ENCODE measurements around the gene AVPR2. TPM values are rescaled to one million over a fixed set of nuclear protein-coding genes. Genes with fewer than 3 reads are reported as not detected.

Gene AVPR2
- total and polyA plus RNA-seq, 4 donors = 0.05 TPM; not detected in 3

DNA sequence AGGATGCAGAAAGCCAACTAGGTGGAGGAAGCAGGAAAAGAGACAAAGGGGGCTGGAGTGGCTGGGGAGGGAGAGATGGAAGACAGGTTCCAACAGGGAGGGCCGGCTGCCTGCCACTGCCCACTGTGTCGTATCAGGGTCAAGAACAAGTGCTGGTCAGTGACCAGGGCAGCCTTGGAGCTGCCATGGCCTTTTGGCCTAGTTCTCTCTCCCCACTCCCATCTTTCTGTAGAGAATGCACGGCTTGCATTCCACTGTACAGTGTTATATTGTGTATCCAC is 30.4 kb upstream of the AVPR2 start:
- no peak for TF ChIP-seq EGR1 (IDR thresholded peaks at IDR 0.05; ENCODE audit: low read depth in 2 of 2)
- TF ChIP-seq, protein P1, sequence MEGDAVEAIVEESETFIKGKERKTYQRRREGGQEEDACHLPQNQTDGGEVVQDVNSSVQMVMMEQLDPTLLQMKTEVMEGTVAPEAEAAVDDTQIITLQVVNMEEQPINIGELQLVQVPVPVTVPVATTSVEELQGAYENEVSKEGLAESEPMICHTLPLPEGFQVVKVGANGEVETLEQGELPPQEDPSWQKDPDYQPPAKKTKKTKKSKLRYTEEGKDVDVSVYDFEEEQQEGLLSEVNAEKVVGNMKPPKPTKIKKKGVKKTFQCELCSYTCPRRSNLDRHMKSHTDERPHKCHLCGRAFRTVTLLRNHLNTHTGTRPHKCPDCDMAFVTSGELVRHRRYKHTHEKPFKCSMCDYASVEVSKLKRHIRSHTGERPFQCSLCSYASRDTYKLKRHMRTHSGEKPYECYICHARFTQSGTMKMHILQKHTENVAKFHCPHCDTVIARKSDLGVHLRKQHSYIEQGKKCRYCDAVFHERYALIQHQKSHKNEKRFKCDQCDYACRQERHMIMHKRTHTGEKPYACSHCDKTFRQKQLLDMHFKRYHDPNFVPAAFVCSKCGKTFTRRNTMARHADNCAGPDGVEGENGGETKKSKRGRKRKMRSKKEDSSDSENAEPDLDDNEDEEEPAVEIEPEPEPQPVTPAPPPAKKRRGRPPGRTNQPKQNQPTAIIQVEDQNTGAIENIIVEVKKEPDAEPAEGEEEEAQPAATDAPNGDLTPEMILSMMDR (IDR thresholded peaks at IDR 0.05; ENCODE audit: low read depth, low read length, missing input control) = no peak

DNA sequence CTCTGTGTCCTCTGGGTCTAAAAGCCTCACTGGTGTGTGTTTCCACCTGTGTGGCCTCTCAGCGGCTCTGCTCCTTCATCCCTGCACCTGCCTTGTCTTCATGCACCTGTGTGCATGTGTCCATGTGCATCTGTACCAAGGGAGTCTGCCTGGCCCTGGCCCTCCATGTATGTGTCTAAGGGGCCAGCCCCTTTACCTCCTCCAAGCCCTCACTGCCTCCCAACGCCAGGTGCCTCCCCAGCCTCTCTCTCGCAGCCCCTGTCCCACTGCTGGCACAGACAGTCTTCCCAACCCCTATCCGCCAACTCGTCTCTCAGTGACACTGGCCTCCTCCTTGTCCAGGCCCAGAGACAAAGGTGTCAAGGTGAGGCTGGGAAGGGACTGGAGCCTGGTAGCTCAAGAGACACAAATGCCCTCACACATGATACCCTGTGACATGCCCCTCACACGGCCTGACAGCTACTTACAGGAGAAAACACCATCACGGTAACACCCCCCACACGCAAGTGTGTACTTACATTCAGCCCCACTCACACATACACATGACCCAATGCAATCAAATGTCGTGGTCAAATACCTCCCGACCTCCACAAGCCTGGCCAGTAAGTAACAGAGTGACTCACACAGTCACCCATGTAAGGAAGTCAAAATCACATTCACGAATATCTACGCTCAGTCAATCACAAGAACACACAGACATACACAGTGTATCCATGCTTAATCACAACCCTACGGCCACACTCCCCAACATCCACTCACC is 29.9 kb upstream of the AVPR2 start:
- Histone ChIP-seq H3K36me3 (ENCODE audit: control insufficient read depth in 4 of 4, insufficient read depth in 3 of 4, low read depth in 1 of 4, low read length in 3 of 4) (no peaks in the 10 kb centered on the region), H3K9me3 (ENCODE audit: control insufficient read depth in 4 of 4, low read length in 3 of 4) (no peaks in the 10 kb centered on the region), H3K27me3 (ENCODE audit: control insufficient read depth in 4 of 4, insufficient read depth in 4 of 4, low read length in 3 of 4) (peaks cover 0 to 4% (median 0%) of the 10 kb centered on the region in 4 donors), H3K4me3 (ENCODE audit: low read depth in 1 of 3, low read length in 3 of 3) (no peak overlapping the region), H3K27ac (ENCODE audit: low read depth in 1 of 2, low read length in 2 of 2) (no peak overlapping the region), H3K9ac (ENCODE audit: low read depth in 1 of 2, low read length in 2 of 2) (no peak overlapping the region), H3K4me1 (ENCODE audit: control insufficient read depth in 4 of 4, insufficient read depth in 4 of 4, low read length in 3 of 4) (no peaks in the 10 kb centered on the region)
- TF ChIP-seq GABPA (IDR thresholded peaks at IDR 0.05 in 1 of 2, conservative IDR thresholded peaks at IDR 0.05 in 1 of 2) = no peak
- TF ChIP-seq REST (IDR thresholded peaks at IDR 0.05) = no peak
- no peak for TF ChIP-seq JUND (IDR thresholded peaks at IDR 0.05)
- TF ChIP-seq FOXA1 (IDR thresholded peaks at IDR 0.05) = no peak
- no peak for TF ChIP-seq YY1 (IDR thresholded peaks at IDR 0.05)
- no peak for TF ChIP-seq HNF4G (IDR thresholded peaks at IDR 0.05)
- TF ChIP-seq ATF3 (IDR thresholded peaks at IDR 0.05) = no peak
- no peak for TF ChIP-seq EGR1 (IDR thresholded peaks at IDR 0.05; ENCODE audit: low read depth in 2 of 2)
- no peak for TF ChIP-seq ZBTB33 (IDR thresholded peaks at IDR 0.05)
- no peak for TF ChIP-seq TAF1 (conservative IDR thresholded peaks at IDR 0.05)
- TF ChIP-seq RAD21 (IDR thresholded peaks at IDR 0.05) = no peak
- no peak for TF ChIP-seq RXRA (IDR thresholded peaks at IDR 0.05)
- TF ChIP-seq, protein P2, sequence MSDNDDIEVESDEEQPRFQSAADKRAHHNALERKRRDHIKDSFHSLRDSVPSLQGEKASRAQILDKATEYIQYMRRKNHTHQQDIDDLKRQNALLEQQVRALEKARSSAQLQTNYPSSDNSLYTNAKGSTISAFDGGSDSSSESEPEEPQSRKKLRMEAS (IDR thresholded peaks at IDR 0.05) = no peak
- 77% methylated on average over 13 of the region's 13 CpGs for WGBS
- DNase-seq (ENCODE audit: low spot score) = no peak

More for the DNA sequence above, 30.4 kb upstream of the AVPR2 start:
- no peak overlapping the region for H3K9ac ChIP-seq (ENCODE audit: low read depth in 1 of 2, low read length in 2 of 2)
- no peak for DNase-seq (ENCODE audit: low spot score)
- peaks cover 0 to 4% (median 0%) of the 10 kb centered on the region in 4 donors for H3K27me3 ChIP-seq (ENCODE audit: control insufficient read depth in 4 of 4, insufficient read depth in 4 of 4, low read length in 3 of 4)
- 38% methylated on average over 3 of the region's 3 CpGs for WGBS
- H3K36me3 ChIP-seq (ENCODE audit: control insufficient read depth in 4 of 4, insufficient read depth in 3 of 4, low read depth in 1 of 4, low read length in 3 of 4) = no peaks in the 10 kb centered on the region
- no peak overlapping the region for H3K4me3 ChIP-seq (ENCODE audit: low read depth in 1 of 3, low read length in 3 of 3)
- H3K9me3 ChIP-seq (ENCODE audit: control insufficient read depth in 4 of 4, low read length in 3 of 4) = no peaks in the 10 kb centered on the region
- no peak overlapping the region for H3K27ac ChIP-seq (ENCODE audit: low read depth in 1 of 2, low read length in 2 of 2)
- no peaks in the 10 kb centered on the region for H3K4me1 ChIP-seq (ENCODE audit: control insufficient read depth in 4 of 4, insufficient read depth in 4 of 4, low read length in 3 of 4)
